ENCODE measurements around the gene DECR2.

DECR2 gene

DNA sequence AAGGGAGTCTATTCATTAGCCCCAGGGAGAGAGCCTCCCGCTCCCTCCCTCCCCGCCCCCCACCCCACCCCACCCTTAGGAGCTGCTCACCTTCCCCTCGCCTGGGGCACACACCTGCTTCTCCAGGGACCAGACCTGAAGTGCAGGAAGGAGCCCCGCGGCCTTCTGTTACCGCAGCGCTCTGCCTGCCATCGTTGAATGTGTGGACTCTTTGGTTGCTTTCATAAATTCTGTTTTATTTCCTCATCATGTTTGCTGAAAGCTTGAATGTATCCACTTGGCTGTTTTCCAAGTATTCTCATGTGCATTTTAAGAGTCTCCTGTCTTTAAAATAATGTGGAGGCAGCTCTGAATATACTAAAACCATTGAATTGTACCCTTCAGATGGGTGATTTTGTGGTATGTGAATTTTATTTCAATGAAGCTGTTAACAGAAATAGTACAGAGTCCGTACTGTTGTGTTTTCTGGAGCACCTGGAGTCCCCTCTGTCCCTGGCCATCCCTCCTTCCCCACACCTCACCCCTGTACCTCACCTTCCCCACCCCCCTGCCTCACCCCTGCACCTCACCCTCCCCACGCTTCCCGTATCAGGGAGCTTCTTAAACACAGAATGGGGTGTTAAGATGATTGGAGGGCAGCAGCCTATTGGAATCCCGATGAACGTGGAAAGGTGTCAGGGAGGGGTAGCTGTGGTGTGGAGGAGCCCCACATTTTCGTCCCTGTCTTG lies 49.3 kb downstream of the DECR2 start:
- DNase-seq, result peak; percentile 64 to 75

GRCh38 chr16:454397-454940 lies 52.8 kb downstream of the DECR2 start:
- DNase-seq, result no peak

- no peak for DNase-seq
Measured at GRCh38 chr16:455453-455852, 53.8 kb downstream of the DECR2 start.

DNA sequence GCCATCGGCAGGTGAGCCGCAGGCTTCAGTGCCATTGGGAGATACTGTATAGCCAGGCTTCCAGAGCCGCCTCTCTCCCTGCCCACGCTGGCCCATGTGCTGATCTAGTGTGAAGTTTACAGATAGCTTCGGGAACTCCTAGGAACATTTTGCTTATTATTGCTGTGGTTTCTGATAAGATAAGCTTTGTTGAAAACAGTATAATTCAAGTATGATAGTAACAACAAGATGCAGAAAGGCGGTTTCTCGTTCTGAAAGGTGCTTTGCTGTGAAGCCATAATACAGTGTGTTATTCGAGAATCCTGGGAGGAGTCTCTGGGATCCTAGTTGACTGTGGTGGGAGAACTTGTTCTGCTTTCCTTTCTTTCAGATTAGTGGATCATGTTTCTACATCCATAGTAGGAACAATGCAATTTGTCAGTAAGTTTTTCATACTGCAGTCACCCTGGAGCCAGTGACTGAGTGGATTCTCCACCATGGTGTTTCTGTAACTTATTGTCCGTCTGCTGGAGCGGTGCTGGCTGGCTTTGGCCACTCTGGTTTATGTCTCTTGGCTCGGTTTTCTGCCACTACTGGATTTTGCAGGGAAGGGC lies 55.3 kb downstream of the DECR2 start:
- DNase-seq, result peak; percentile 28 to 40

DNA sequence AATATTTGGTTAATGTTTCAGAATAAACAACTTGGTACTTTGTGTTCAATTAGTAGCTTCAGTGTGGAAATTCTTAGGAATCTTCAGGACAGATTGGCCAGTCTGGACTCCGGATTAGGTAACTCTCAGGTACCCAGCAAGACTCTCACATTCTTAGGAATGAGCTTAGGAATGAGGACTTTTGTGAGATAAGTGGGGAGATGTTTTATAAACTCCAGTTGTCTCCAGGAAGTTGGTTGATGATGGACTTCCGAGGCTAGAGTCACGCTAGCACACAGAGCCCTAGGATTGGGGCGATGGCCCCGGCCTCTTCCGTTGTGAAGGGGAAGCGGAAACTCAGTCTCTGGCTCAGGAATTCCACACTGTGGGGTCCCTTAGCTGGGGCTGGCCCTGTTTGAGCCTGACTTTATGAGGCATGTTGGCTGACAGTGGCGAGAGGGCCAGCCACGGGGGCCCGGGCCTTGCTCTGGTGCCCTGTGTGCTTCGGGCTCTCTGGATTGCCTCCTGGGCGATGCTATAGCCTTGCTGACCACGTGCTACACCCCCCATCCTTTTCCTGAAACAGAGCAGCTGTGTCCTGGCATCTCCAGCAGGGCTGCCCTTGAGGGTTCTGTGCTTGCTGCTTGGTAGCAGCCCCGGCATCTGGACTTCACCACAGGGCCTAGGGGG lies 56.2 kb downstream of the DECR2 start:
- DNase-seq, result peak in 1 of 2 experiments; percentile 20

GRCh38 chr16:459761-460160 lies 58.1 kb downstream of the DECR2 start:
- DNase-seq, result no peak

DNA sequence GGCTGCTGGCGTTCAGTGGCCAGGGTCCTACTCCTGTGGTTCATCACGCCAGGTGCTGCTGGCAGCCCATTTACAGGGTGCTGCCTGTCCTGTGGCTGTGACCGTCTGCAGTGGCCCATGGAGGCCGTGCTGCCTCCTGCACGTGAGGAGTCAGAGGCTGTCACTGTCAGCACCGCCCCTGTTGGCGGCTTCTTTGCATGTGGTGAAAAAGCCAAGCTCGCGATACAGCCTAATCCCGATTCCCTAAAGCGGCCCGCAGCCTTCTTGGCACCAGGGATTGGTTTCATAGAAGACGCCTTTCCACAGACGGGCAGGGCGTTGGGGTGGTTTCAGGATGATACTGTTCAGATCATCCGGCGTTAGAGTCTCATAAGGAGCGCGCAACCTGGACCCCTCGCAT lies 59.1 kb downstream of the DECR2 start:
- no peak for DNase-seq

Measured in NCI-H526 (cell line).